HL-60 (cell line): ENCODE results near the gene CES2.
"Not testable (repeated sequence)": the region's sequence is repeated elsewhere in the genome, so short reads cannot be mapped to it uniquely, and the experiment has no call there.

ENCODE experiments used
- DNase-seq, 2 experiments: peaks; one replicate each; pipeline ENCODE4 v3.0.0-alpha.2; 2010 to 2020; ENCODE audit warnings: low read depth in 1 of 2, low spot score in 1 of 2
- H3K27ac ChIP-seq: fragments of 250-450 bp; sonication (Bioruptor Pico); replicated peaks from 2 replicates; pipeline ENCODE4 v1.5.1; 2020; ENCODE audit warnings: mild to moderate bottlenecking, moderate library complexity
- H3K27me3 ChIP-seq: fragments of 250-450 bp; sonication (Bioruptor Pico); 2 replicates; pipeline ENCODE4 v1.5.1; 2021; ENCODE audit warnings: mild to moderate bottlenecking, moderate library complexity; ENCODE audit not compliant: insufficient read depth, poor library complexity, severe bottlenecking
- H3K4me3 ChIP-seq: replicated peaks from 2 replicates; pipeline ENCODE4 v1.5.1; 2011; ENCODE audit warnings: mild to moderate bottlenecking, control low read depth, low read length; ENCODE audit not compliant: insufficient read depth
- CTCF ChIP-seq: IDR thresholded peaks from one replicate; pipeline ENCODE4 v1.5.1; 2011; ENCODE audit warnings: low read length, control low read depth, inconsistent platforms; ENCODE audit not compliant: insufficient read depth
- GABPA ChIP-seq: IDR thresholded peaks from 2 replicates; pipeline ENCODE4 v1.6.1; 2012; ENCODE audit warnings: low read depth
- POLR2AphosphoS5 ChIP-seq: IDR thresholded peaks from 2 replicates; pipeline ENCODE4 v1.6.1; 2012; ENCODE audit warnings: low read depth
- SPI1 ChIP-seq: IDR thresholded peaks from 2 replicates; pipeline ENCODE4 v1.6.1; 2012; ENCODE audit warnings: low read depth, mild to moderate bottlenecking, borderline replicate concordance
- TF ChIP-seq, protein P1 (sequence below): IDR thresholded peaks from 2 replicates; pipeline ENCODE4 v1.6.1; 2012; ENCODE audit warnings: low read depth; ENCODE audit not compliant: insufficient replicate concordance

The CES2 gene

DNA sequence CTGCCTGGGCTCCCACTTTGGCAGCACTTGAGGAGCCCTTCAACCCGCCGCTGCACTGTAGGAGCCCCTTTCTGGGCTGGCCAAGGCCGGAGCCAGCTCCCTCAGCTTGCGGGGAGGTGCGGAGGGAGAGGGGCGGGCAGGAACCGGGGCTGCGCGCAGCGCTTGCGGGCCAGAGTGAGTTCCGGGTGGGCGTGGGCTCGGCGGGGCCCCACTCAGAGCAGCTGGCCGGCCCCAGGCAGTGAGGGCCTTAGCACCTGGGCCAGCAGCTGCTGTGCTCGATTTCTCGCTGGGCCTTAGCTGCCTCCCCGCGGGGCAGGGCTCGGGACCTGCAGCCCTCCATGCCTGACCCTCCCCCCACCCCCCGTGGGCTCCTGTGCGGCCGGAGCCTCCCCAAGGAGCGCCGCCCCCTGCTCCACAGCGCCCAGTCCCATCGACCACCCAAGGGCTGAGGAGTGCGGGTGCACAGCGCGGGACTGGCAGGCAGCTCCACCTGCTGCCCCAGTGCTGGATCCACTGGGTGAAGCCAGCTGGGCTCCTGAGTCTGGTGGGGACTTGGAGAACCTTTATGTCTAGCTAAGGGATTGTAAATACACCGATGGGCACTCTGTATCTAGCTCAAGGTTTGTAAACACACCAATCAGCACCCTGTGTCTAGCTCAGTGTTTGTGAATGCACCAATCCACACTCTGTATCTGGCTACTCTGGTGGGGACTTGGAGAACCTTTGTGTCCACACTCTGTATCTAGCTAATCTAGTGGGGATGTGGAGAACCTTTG is 39.0 kb downstream of the CES2 start:
- not testable (repeated sequence) for H3K27ac ChIP-seq, H3K27me3 ChIP-seq, H3K4me3 ChIP-seq, DNase-seq

- DNase-seq, H3K4me3 ChIP-seq, H3K27ac ChIP-seq, H3K27me3 ChIP-seq: not testable (repeated sequence)
Observed at GRCh38 chr16:66974932-66975246, 39.6 kb downstream of the CES2 start.

DNA sequence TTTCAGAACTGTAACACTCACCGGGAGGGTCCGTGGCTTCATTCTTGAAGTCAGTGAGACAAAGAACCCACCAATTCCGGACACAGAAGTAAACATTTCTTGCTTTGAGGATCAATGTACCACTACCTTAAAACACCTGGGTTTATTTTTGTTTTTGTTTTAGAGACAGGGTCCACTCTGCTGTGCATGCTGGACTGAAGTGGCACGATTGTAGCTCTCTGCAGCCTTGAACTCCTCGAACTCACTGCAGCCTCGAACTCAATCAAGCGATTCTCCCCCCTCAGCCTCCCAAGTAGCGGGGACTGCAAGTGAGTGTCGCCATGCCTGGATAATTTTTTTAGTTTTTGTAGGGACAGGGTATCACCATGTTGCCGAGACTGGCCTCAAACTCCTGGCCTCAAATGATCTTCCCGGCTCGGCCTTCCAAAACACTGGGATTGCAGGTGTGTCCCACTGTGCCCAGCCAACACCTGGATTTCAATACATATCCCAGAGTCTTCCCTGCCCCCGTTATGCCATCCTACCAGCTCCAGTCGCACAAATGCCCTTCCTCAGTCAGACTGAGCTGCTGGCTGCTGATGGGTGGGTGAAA is 40.1 kb downstream of the CES2 start:
- Histone ChIP-seq H3K4me3 (no peak overlapping the region), H3K27ac (no peak overlapping the region), H3K27me3 (no peaks in the 10 kb centered on the region)
- no peak for TF ChIP-seq GABPA
- DNase-seq: no peak

GRCh38 chr16:66976746-66977145 is 41.4 kb downstream of the CES2 start:
- Histone ChIP-seq H3K27ac (no peak overlapping the region), H3K27me3 (no peaks in the 10 kb centered on the region), H3K4me3 (no peak overlapping the region)
- DNase-seq: no peak
- TF ChIP-seq GABPA: no peak
- TF ChIP-seq POLR2AphosphoS5: no peak
- TF ChIP-seq, protein P1, sequence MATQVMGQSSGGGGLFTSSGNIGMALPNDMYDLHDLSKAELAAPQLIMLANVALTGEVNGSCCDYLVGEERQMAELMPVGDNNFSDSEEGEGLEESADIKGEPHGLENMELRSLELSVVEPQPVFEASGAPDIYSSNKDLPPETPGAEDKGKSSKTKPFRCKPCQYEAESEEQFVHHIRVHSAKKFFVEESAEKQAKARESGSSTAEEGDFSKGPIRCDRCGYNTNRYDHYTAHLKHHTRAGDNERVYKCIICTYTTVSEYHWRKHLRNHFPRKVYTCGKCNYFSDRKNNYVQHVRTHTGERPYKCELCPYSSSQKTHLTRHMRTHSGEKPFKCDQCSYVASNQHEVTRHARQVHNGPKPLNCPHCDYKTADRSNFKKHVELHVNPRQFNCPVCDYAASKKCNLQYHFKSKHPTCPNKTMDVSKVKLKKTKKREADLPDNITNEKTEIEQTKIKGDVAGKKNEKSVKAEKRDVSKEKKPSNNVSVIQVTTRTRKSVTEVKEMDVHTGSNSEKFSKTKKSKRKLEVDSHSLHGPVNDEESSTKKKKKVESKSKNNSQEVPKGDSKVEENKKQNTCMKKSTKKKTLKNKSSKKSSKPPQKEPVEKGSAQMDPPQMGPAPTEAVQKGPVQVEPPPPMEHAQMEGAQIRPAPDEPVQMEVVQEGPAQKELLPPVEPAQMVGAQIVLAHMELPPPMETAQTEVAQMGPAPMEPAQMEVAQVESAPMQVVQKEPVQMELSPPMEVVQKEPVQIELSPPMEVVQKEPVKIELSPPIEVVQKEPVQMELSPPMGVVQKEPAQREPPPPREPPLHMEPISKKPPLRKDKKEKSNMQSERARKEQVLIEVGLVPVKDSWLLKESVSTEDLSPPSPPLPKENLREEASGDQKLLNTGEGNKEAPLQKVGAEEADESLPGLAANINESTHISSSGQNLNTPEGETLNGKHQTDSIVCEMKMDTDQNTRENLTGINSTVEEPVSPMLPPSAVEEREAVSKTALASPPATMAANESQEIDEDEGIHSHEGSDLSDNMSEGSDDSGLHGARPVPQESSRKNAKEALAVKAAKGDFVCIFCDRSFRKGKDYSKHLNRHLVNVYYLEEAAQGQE: no peak
- no peak for TF ChIP-seq CTCF
- TF ChIP-seq SPI1: no peak

GRCh38 chr16:66977341-66978113 is 42.2 kb downstream of the CES2 start:
- Histone ChIP-seq H3K27me3 (no peaks in the 10 kb centered on the region), H3K27ac (no peak overlapping the region), H3K4me3 (no peak overlapping the region)
- TF ChIP-seq CTCF: peak; percentile 89
- TF ChIP-seq, protein P1: no peak
- DNase-seq: peak; percentile 67 to 85
